ENCODE data around the gene C3orf80. TPM values are rescaled to one million over a fixed set of nuclear protein-coding genes. Genes with fewer than 3 reads are reported as not detected.
"Not testable (repeated sequence)": the region's sequence is repeated elsewhere in the genome, so short reads cannot be mapped to it uniquely, and the experiment has no call there.

Gene C3orf80
- total RNA-seq, 1 experiment from 2014 or later, result 0.13 TPM

GRCh38 chr3:160179403-160179802, 45.8 kb upstream of the C3orf80 start:
- H3K14ac ChIP-seq (ENCODE audit: insufficient read depth, low read length); H3K27ac Mint-ChIP-seq; H4K5ac ChIP-seq (ENCODE audit: insufficient read length, low read depth, low read length); H3K4me3 Mint-ChIP-seq; H4K8ac ChIP-seq (replicated peaks; ENCODE audit: insufficient read length, low read depth, low read length); H3K79me2 ChIP-seq (ENCODE audit: insufficient read depth, low read length); DNase-seq; H2AK5ac ChIP-seq (ENCODE audit: insufficient read length, low read length); H2AFZ ChIP-seq (ENCODE audit: low read length); H3K9ac ChIP-seq (ENCODE audit: extremely low read depth, insufficient read length, low read length); H3K27ac ChIP-seq (ENCODE audit: insufficient read length, low read depth, low read length); H2BK5ac ChIP-seq (ENCODE audit: insufficient read length, low read length); H3T11ph ChIP-seq (ENCODE audit: low read length); H3K27me3 ChIP-seq (ENCODE audit: insufficient read depth, low read length); H3K4me1 ChIP-seq (ENCODE audit: insufficient read depth, low read length); H3K56ac ChIP-seq (ENCODE audit: insufficient read length, low read depth, low read length); H2BK12ac ChIP-seq (ENCODE audit: insufficient read length, low read depth, low read length); H3K18ac ChIP-seq (ENCODE audit: insufficient read length, low read depth, low read length); H3K23ac ChIP-seq (ENCODE audit: insufficient read length, low read depth, low read length); H3K4me1 Mint-ChIP-seq; H2BK15ac ChIP-seq (ENCODE audit: low read depth, low read length); H3K4ac ChIP-seq (ENCODE audit: low read depth, low read length); H4K91ac ChIP-seq (ENCODE audit: insufficient read length, low read depth, low read length); H3K27me3 Mint-ChIP-seq (ENCODE audit: low read depth); H4K20me1 ChIP-seq (ENCODE audit: control insufficient read depth, insufficient read depth, insufficient read length); H3K79me1 ChIP-seq (ENCODE audit: insufficient read depth, low read depth, low read length, poor library complexity, severe bottlenecking); H3K4me2 ChIP-seq (ENCODE audit: insufficient read depth, insufficient read length, low read length); H3K23me2 ChIP-seq (ENCODE audit: insufficient read length, low read depth, low read length, poor library complexity, severe bottlenecking); H2BK20ac ChIP-seq (ENCODE audit: low read depth, low read length, poor library complexity, severe bottlenecking); H2BK120ac ChIP-seq (ENCODE audit: low read depth, low read length, poor library complexity, severe bottlenecking); H3K9me3 ChIP-seq (ENCODE audit: control insufficient read depth, low read depth, low read length): not testable (repeated sequence)
- WGBS (ENCODE audit: extremely low coverage, insufficient read length, low lambda C conversion rate), result no CpG with 5 or more reads among the region's 4 CpGs
- peaks cover 13 to 14% of the 10 kb centered on the region in 2 experiments for H3K9me3 Mint-ChIP-seq
- H3K36me3 Mint-ChIP-seq (ENCODE audit: insufficient read depth in 1 of 3, low read depth in 3 of 3), result peaks cover 2 to 12% (median 11%) of the 10 kb centered on the region in 3 experiments; a peak in 5 of 7 replicates
